ENCODE data around the gene GRK6. TPM values are rescaled to one million over a fixed set of nuclear protein-coding genes. Genes with fewer than 3 reads are reported as not detected.

The GRK6 gene
- total RNA-seq, 2 donors from 2014 or later = 108 to 130 TPM

DNA sequence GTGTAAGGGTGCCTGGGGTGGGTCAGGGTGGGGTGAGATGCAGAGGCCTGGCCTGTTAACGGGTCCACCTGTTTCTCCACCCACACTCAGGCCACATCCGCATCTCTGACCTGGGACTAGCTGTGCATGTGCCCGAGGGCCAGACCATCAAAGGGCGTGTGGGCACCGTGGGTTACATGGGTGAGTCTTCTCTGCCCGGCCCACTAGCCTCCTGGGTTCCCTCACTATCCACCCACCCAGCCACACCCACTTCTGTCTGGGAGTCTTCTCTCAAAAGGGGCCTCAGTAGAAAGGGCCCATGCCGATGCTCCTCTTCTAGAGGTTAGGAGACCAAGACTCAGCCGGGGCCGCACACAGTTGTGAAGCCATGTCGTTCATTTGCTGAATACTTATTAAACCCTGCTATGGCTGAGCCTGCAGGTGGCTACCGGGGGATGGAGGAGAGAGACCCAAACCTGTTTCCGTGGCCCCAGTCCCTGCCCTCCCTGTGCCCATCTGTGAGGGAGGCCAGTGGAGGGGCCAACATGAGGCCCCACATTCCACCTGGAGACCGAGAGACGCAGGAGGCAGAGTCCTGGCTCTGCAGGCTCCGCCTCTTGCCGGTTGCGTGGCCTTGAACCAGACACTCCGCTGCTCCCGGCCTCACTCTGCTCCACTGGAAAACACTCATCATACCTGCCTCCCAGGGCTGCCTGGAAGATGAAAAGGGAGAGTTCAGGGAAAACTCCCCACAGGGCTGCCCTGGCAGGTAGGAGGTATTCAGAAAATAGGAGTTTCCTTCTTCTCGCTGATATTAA, 8.7 kb downstream of the GRK6 start:
- H3K36me3 Mint-ChIP-seq (ENCODE audit: low read depth) = peaks cover 99% of the 10 kb centered on the region
- no peak for ATAC-seq (replicated peaks)
- peak overlapping the region; percentile 97 for H3K4me3 Mint-ChIP-seq
- H3K9me3 Mint-ChIP-seq = no peaks in the 10 kb centered on the region
- H3K4me1 Mint-ChIP-seq = peaks cover 24% of the 10 kb centered on the region
- no peak overlapping the region for H3K27ac Mint-ChIP-seq
- no peaks in the 10 kb centered on the region for H3K27me3 Mint-ChIP-seq

DNA sequence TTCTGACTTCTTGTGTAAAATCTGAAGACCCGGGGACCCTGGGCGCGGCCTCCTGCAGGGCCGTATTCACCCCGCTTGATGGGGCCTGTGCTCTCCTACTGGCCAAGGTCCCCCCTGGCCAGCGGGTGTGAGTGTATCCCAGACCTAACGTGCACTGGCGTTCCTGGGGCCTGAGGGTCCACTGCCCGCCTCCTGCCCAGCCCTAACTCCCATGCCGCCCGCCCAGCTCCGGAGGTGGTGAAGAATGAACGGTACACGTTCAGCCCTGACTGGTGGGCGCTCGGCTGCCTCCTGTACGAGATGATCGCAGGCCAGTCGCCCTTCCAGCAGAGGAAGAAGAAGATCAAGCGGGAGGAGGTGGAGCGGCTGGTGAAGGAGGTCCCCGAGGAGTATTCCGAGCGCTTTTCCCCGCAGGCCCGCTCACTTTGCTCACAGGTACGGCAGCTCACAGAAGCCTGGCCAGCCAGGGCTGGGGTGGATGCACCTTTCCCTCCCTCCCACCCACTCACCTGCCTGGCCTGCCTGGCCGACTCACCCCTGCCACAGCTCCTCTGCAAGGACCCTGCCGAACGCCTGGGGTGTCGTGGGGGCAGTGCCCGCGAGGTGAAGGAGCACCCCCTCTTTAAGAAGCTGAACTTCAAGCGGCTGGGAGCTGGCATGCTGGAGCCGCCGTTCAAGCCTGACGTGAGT, 9.5 kb downstream of the GRK6 start:
- H3K27ac Mint-ChIP-seq = no peak overlapping the region
- H3K36me3 Mint-ChIP-seq (ENCODE audit: low read depth) = peaks cover 97% of the 10 kb centered on the region
- H3K9me3 Mint-ChIP-seq = no peaks in the 10 kb centered on the region
- H3K4me1 Mint-ChIP-seq = peaks cover 18% of the 10 kb centered on the region
- H3K4me3 Mint-ChIP-seq = peak overlapping the region; percentile 97
- no peaks in the 10 kb centered on the region for H3K27me3 Mint-ChIP-seq
- ATAC-seq (replicated peaks) = no peak

DNA sequence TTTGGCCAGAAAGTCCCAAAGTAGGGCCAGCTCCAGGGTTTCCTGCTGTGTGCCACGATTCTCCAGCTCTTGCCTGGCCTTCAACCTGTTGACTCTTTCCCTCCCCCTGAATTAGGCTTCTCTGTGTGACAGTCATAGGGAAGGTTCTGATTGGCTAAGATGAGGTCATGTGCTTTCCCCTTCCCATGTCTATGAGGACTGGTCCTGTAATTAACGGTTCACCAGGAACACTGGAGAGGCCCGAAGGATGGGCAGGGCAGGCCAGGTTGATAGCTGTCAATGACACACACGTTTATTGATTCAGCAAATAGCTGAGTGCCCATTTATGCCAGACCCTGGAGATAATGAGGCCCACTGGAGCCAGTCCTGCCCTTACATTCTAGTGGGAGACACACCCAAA, 11.1 kb downstream of the GRK6 start:
- Mint-ChIP-seq H3K4me3 (no peak overlapping the region), H3K9me3 (no peaks in the 10 kb centered on the region), H3K36me3 (ENCODE audit: low read depth) (peaks cover 97% of the 10 kb centered on the region), H3K27ac (peak overlapping the region; percentile 41), H3K27me3 (no peaks in the 10 kb centered on the region), H3K4me1 (peaks cover 15% of the 10 kb centered on the region)
- ATAC-seq (replicated peaks) = no peak

DNA sequence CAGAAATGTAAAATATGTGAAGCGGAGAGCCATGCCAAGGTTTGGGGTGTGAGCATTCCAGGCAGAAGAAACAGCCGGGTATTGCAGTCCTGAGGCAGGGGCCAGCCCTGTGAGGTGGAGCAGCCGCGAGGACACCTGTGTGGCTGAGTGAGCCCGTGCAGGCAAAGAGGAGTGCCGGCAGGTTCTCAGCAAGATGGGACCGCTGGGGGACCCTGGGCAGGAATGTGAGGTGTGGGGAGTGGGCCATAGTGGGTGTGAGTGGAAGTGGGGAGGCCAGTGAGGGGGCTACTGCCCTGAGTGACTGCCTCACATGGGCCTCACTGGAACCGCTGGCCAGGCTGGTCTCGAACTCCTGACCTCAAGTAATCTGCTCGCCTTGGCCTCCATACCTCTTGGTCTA, 12.0 kb downstream of the GRK6 start:
- peak overlapping the region; percentile 41 for H3K27ac Mint-ChIP-seq
- no peaks in the 10 kb centered on the region for H3K9me3 Mint-ChIP-seq
- H3K27me3 Mint-ChIP-seq = no peaks in the 10 kb centered on the region
- H3K4me1 Mint-ChIP-seq = peaks cover 16% of the 10 kb centered on the region
- peaks cover 97% of the 10 kb centered on the region for H3K36me3 Mint-ChIP-seq (ENCODE audit: low read depth)
- H3K4me3 Mint-ChIP-seq = no peak overlapping the region
- ATAC-seq (replicated peaks) = no peak

DNA sequence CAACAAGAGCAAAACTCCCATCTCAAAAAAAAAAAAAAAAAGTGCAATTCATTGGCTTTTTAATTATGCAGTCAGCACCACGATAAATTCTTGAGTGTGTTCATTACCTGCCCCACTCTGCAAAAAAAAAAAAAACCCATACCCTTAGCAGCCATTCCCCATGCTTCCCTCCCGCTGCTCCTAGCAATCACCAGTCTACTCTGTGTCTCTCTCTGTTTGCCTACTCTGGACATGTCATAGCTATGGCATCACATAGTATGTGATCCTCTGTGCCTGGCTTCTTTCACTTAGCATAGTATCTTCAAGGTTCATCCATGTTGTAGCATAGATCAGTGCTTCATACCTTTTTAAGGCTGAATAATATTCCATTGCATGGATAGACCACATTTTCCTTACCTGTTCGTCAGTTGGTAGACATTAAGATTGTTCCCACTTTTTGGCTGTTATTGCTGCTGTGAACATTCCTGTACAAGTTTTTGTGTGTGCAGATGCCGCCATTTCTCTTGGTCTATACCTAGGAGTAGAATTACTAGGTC, 13.1 kb downstream of the GRK6 start:
- H3K27me3 Mint-ChIP-seq = no peaks in the 10 kb centered on the region
- ATAC-seq (replicated peaks) = no peak
- peak overlapping the region; percentile 93 for H3K27ac Mint-ChIP-seq
- peak overlapping the region; percentile 77 for H3K4me3 Mint-ChIP-seq
- peaks cover 85% of the 10 kb centered on the region for H3K36me3 Mint-ChIP-seq (ENCODE audit: low read depth)
- no peaks in the 10 kb centered on the region for H3K9me3 Mint-ChIP-seq
- H3K4me1 Mint-ChIP-seq = peaks cover 19% of the 10 kb centered on the region

DNA sequence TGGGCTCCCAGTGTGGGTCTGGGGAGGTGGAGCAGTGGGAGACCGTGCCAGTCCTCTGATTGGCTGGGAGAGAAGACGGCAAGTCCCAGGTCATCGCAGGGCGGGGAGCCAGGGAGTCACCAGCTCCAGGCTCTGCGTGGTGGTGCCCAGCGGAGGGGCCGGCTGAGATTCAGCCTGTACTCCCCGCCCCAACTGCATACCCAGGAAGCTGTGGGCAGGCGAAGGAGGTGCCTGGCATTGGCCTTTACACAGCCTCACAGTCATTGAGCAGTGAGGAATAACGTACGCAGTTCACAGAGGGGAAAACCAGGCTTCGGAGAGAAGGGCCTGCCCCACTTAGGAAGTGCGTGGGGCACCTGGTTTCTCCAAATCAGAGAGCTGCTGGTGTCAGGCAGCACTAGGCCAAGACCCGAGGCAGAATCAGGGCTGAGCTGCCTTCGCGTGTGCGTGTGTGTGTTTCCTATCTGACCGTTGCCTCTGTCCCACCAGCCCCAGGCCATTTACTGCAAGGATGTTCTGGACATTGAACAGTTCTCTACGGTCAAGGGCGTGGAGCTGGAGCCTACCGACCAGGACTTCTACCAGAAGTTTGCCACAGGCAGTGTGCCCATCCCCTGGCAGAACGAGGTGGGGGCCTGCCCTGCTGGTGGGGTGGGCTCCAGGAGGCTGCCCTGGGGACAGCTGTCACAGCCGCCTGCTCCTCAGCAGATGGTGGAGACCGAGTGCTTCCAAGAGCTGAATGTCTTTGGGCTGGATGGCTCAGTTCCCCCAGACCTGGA, 13.9 kb downstream of the GRK6 start:
- peak overlapping the region; percentile 93 for H3K27ac Mint-ChIP-seq
- peaks cover 25% of the 10 kb centered on the region for H3K4me1 Mint-ChIP-seq
- no peaks in the 10 kb centered on the region for H3K9me3 Mint-ChIP-seq
- peaks cover 77% of the 10 kb centered on the region for H3K36me3 Mint-ChIP-seq (ENCODE audit: low read depth)
- ATAC-seq (replicated peaks) = peak; percentile 94
- no peaks in the 10 kb centered on the region for H3K27me3 Mint-ChIP-seq
- H3K4me3 Mint-ChIP-seq = peak overlapping the region; percentile 77

DNA sequence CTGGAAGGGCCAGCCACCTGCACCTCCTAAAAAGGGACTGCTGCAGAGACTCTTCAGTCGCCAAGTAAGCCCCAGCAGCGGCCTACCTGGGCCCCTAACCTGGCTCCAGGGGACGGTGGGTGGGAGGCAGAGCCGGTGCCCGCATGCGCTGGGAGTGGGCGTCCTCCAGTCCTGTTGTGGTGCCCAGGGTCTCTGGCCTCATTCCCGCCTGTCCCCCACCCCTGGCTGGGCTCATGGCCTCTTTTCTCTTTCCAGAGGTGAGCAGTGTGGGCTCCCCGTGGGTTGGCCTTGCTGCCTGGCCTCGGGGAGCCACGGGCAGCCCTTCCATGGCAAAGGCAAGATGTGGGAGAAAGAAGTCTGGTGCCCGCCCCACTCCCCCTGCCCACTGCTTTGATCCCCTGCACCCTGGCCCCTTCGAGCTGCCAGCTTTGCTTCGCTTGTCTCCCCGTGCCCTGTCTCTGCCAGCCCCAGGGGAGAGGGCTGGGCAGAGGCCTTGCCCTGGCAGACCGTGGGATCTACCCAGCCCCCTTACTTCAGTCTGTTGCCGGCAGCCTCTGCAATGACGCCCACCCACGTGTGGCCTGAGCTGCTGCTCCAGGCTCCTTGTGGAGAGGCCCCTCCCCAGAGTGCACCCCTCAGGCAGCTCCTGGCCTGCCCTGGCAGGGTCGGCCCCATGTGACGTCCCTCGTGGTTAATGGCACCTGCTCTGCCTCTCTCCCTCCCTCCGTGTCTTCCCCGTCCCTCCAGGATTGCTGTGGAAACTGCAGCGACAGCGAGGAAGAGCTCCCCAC, 14.7 kb downstream of the GRK6 start:
- Mint-ChIP-seq H3K27ac (peak overlapping the region; percentile 66), H3K36me3 (ENCODE audit: low read depth) (peaks cover 77% of the 10 kb centered on the region), H3K27me3 (no peaks in the 10 kb centered on the region), H3K4me1 (peaks cover 32% of the 10 kb centered on the region), H3K9me3 (no peaks in the 10 kb centered on the region), H3K4me3 (peak overlapping the region; percentile 77)
- ATAC-seq (replicated peaks) = no peak

DNA sequence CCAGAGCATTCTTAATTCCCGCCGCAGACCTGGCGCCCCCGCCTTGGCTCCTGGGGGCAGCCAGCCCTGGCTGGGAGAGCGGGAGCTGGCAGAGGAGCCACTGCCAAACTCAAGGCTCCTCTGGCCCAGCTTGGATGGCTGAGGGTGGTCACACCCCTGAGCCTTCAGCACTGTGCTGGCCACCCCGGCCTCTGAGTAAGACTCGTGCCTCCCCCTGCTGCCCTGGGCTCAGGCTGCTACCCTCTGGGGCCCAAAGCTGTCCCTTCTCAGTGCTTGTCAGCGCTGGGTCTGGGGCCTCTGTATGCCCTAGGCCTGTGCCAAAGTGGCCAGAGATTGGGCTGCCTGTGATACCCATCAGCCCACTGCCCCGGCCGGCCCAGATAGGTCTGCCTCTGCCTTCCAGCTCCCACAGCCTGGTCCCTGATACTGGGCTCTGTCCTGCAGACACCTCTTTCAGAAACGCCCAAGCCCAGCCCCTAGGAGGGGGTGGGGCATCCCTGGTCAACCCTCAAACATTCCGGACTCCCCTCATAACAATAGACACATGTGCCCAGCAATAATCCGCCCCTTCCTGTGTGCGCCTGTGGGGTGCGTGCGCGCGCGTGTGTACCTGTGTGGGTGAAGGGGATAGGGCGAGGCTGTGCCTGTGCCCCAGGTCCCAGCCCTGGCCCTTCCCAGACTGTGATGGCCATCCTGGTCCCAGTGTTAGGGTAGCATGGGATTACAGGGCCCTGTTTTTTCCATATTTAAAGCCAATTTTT, 15.8 kb downstream of the GRK6 start:
- Mint-ChIP-seq H3K36me3 (ENCODE audit: low read depth) (peaks cover 66% of the 10 kb centered on the region), H3K27ac (peak overlapping the region; percentile 75), H3K4me1 (peaks cover 32% of the 10 kb centered on the region), H3K4me3 (peak overlapping the region; percentile 57), H3K27me3 (no peaks in the 10 kb centered on the region), H3K9me3 (no peaks in the 10 kb centered on the region)
- ATAC-seq (replicated peaks) = no peak

DNA sequence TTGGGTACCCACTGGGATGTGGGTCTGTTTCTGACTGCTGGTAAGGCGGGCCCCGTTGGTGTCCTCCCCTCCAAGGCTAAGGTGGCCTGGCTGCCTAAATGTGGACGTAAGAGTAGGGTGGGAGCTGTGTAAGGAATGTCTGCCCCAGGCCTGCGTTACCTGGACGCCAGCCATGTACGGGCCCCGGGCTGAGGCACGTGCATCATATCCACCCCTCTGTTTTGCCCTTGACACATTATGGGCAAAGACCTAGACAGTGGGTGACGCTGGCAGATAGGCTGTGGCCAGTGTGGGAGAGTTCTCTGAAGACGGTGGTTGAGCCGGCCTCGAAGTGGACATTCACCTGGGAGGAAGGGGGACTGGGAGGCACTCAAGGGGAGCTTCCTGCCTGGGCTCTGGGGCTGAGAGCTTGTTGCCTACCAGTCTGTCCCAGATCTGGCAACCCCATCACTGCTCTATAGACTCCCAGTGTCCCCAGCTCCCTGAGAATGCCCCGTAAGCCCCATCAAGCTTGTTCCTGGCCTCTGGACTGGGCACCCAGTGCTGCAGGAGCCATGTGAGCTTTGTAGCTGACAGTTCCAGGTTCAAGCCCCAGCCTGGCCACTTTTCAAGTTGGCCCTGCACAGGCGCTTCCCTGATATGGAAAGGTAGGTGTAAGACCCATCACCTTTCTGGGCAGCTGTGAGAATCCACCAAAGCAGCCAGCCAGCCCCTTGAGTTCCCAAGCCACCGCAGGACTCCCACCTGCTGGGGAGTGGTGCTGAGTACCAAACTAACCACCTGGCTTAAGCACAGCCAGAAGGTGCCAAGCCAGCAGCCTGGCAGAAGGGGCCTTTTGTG, 16.9 kb downstream of the GRK6 start:
- Mint-ChIP-seq H3K36me3 (ENCODE audit: low read depth) (peaks cover 62% of the 10 kb centered on the region), H3K9me3 (no peaks in the 10 kb centered on the region), H3K4me1 (peaks cover 40% of the 10 kb centered on the region), H3K27me3 (no peaks in the 10 kb centered on the region), H3K4me3 (peak overlapping the region; percentile 82), H3K27ac (peak overlapping the region; percentile 77)
- no peak for ATAC-seq (replicated peaks)

DNA sequence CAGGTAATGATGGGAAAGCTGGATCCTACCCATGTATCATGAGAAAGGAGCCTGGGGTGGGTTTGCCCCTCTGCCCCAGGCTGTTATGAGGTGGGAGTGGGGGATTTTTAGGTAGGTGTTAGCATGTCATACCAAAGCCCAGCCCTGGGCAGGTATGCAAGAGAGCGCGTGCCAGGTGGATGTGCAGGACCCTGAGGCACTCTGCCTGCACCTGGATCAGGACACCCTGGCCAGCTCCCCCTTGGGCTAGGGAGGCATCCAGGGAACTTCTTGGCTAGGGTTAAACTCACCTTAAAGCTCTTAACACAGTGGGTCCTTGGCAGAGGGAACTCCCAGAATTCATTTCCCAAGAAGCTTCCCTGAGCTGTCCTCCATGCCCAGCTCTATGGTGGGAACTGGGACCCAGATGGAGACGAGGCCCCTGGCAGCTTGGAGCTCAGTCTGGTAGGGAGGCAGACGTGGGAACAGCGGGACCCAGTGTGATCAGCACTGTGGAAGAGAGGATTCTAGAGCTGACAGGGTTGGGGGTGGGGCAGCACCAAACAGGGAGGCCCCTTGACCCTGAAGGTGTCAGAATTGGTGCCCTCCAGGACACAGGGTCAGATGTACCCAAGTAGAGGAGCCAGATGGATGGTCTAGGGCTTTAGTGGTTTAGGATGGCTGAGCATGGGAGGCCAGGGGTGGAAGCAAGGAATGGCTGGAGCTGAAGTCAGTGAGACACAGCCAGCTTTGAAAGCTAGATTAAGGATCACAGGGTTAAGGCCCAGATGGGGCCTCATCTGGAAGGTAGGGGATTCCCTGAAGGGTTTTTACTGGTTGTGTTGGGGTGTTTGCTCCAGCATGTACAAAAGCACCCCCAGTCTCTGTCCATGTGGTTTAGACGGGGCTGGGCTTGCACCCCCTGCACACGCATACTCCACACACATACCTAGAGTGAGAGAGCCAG, 17.9 kb downstream of the GRK6 start:
- H3K36me3 Mint-ChIP-seq (ENCODE audit: low read depth) = peaks cover 54% of the 10 kb centered on the region
- H3K27ac Mint-ChIP-seq = peak overlapping the region; percentile 77
- H3K4me1 Mint-ChIP-seq = peaks cover 43% of the 10 kb centered on the region
- peak overlapping the region; percentile 82 for H3K4me3 Mint-ChIP-seq
- H3K27me3 Mint-ChIP-seq = no peaks in the 10 kb centered on the region
- ATAC-seq (replicated peaks) = no peak
- H3K9me3 Mint-ChIP-seq = no peaks in the 10 kb centered on the region

DNA sequence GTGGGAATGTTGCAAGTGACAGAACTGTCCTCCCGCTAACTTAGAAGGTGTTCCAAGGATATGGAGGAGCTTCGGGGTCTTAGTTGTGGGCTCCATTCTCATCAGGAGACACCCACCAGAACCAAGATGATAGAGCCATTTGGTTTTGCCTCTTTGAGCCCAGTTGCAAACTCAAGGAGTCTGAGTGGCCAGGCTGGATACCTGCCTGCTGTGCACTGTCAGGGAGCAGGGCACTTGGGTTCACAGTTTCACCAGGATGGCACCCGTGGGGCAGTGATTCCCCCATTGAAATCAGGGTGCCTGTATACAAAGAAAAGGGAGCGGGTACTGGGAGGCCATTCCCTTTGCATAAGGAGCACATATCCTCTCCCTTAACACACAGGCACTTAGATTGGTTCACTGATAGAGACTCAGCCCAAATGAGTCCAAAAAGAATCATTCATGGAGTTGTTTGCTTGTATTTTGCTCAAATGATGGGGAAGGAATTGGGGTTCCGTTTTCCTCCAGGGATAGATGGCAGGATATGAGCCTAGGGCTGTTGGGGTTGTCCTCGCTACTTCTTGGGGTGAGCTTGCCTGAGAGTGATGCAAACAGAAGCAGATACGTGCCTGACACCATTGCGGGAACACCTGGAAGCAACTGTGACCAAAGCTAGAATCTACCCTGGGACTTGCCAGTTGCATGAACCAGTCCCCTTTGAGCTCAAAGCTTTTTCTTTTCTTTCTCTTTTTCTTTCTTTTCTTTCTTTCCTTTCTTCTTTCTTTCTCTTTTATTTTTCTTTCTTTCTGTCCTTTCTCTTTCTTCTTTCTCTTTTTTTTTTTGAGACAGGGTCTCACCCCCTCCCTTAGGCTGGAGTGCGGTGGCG, 18.8 kb downstream of the GRK6 start:
- peak overlapping the region; percentile 82 for H3K4me3 Mint-ChIP-seq
- peak; percentile 39 for ATAC-seq (replicated peaks)

More for the DNA sequence above, 18.8 kb downstream of the GRK6 start:
- Mint-ChIP-seq H3K4me1 (peaks cover 34% of the 10 kb centered on the region), H3K27me3 (no peaks in the 10 kb centered on the region), H3K9me3 (no peaks in the 10 kb centered on the region), H3K27ac (peak overlapping the region; percentile 77), H3K36me3 (ENCODE audit: low read depth) (peaks cover 44% of the 10 kb centered on the region)
